Measurements from ENCODE around the gene ZNF700. TPM values are rescaled to one million over a fixed set of nuclear protein-coding genes. Genes with fewer than 3 reads are reported as not detected.

Gene ZNF700
- 7.6 and 7.8 TPM in 2 replicates for total RNA-seq

DNA sequence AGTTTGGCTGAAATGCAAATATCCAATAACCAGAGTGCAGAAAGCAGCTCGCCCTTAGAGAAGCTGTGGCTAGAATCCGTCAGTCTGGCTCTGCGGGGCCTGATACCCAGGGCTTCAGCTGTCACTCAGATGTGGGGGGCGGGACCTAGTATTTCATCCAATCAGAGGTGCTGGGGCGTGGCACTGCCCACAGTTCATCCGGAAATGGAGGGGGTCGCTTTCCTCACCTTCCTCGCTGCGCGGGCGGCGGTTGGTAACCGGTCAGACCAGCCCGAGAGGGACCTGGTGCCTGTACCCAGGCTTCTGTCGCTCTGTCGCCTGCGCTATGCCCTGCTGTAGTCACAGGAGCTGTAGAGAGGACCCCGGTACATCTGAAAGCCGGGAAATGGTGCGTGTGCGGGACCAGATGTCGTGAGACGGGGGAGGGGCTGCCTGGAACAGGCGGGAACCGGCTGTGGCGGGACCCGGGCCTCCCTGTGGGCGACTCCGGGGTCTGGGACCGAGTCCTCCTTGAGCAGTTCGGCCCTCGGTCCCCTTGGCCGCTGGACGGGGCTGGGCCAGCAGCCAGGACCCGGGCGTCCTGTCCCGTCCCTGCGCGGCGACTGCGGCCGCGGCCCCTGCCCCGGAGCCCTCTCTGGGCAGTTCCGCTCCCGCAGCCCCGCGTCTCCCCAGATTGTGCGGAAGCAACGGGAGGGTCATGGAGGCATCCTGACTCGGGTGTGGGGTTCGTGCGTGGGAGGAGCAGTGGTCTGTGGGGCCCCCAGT is at the start of gene ZNF700:
Gene ZNF700, plus strand, starts transcription at position 222 of the 765 bp plus-strand sequence. Its CDS starts 104 bp downstream, at position 326.

DNA sequence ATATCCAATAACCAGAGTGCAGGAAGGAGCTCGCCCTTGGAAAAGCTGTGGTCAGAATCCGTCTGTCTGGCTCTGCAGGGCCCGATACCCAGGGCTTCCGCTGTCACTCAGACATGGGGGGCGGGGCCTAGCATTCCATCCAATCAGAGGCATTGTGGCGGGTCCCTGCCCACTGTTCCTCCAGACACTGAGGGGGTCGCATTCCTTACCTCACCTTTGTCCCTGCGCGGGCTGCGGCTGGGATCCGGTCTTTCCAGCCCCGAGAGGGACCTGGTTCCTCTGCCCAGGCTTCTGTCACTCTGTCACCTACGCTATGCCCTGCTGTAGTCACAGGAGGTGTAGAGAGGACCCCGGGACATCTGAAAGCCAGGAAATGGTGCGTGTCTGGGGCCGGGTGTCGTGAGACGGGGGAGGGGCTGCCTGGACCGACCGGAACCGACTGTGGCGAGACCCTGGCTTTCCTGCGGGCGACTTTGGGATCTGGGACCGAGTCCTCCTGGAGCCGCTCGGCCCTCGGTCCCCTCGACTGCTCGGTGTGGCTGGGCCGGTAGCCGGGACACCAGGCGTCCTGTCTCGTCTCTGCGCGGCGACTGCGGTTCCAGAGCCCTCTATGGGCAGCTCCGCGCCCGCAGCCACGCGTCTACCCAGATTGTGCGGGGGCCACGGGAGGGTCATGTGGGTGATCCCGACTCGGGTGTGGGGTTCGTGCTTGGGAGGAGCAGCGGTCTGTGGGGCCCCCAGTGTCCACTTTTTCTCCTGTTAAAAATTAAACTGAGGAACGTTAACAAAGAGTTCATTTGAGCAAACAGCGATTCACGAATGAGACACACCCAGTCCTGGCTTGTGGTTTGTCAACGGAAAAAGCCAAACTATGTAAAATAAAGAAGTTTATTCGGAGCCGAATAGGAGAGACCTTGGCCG is 37.0 kb upstream of the ZNF700 start, which contains the start of gene ZNF69:
Gene ZNF69, plus strand, starts transcription at position 172 of the 921 bp plus-strand sequence. Its CDS starts 142 bp downstream, at position 314.

DNA sequence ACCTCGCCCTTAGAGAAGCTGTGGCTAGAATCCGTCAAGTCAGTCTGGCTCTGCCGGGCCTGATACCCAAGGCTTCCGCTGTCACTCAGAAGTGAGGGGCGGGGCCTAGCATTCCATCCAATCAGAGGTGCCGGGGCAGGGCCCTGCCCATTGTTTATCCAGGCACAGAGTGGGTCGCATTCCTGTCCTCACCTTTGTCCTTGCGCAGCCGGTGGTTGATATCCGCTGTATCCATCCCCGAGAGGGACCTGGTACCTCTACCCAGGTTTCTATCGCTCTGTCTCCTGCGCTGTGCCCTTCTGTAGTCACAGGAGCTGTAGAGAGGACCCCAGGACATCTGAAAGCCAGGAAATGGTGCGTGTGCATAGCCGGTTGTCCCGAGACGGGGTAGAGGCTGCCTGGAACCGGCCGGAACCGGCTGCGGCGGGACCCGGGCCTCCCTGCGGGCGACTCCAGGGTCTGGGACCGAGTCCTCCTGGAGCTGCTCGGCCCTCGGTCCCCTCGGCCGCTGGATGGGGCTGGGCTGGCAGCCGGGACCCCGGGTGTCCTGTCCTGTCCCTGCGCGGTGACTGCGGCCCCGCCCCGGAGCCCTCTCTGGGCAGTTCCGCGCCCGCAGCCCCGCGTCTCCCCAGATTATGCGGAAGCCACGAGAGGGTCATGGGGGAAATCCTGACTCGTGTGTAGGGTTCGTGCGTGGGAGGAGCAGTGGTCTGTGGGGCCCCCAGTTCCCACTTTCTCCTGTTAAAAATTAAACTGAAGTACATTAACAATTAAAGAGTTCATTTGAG is 40.1 kb downstream of the ZNF700 start, which contains the start of gene ZNF763:
Gene ZNF763, plus strand, starts transcription at position 183 of the 788 bp plus-strand sequence. Its CDS starts 169 bp downstream, at position 352.

Other genes with a start within 250 kb of the ZNF700 start
- 3.1 and 4.3 TPM in 2 replicates for gene ZNF823, start 186.2 kb upstream of the ZNF700 start, total RNA-seq
- gene ZNF441, start 158.1 kb upstream of the ZNF700 start, total RNA-seq: 12.9 and 14.9 TPM in 2 replicates
- gene ZNF491, start 126.6 kb upstream of the ZNF700 start, total RNA-seq: 3.0 and 3.3 TPM in 2 replicates
- 7.5 and 7.7 TPM in 2 replicates for gene ZNF440, start 110.8 kb upstream of the ZNF700 start, total RNA-seq
- gene ZNF439, start 76.4 kb upstream of the ZNF700 start, total RNA-seq: 5.8 and 6.0 TPM in 2 replicates
- gene ZNF69, start 37.3 kb upstream of the ZNF700 start, total RNA-seq: 3.4 and 3.6 TPM in 2 replicates
- gene ZNF763, start 39.9 kb downstream of the ZNF700 start, total RNA-seq: 1.3 and 2.3 TPM in 2 replicates
- gene ZNF433, start 110.6 kb downstream of the ZNF700 start, total RNA-seq: 5.5 and 5.8 TPM in 2 replicates
- gene ZNF878, start 127.9 kb downstream of the ZNF700 start, total RNA-seq: under 0.01 TPM in 1 of 2 replicates, not detected in the other
- gene ZNF844, start 139.6 kb downstream of the ZNF700 start, total RNA-seq: 7.3 and 9.2 TPM in 2 replicates
- gene ZNF20, start 215.2 kb downstream of the ZNF700 start, total RNA-seq: 4.5 and 5.0 TPM in 2 replicates
- 12.5 and 13.8 TPM in 2 replicates for gene ZNF625, start 231.6 kb downstream of the ZNF700 start, total RNA-seq
- gene ZNF136, start 238.0 kb downstream of the ZNF700 start, total RNA-seq: 5.8 and 8.0 TPM in 2 replicates